ENCODE measurements around the gene HSPA1B.

HSPA1B gene

GRCh38 chr6:31871046-31871659 is 43.6 kb downstream of the HSPA1B start:
- H3K4me3 ChIP-seq (ENCODE audit: low read length): no peak overlapping the region
- no peak for DNase-seq (ENCODE audit: low read depth, low spot score)

GRCh38 chr6:31874084-31874670 is 46.6 kb downstream of the HSPA1B start:
- H3K4me3 ChIP-seq (ENCODE audit: low read length): no peak overlapping the region
- no peak for DNase-seq (ENCODE audit: low read depth, low spot score)

GRCh38 chr6:31874836-31875572 is 47.5 kb downstream of the HSPA1B start:
- DNase-seq (ENCODE audit: low read depth, low spot score): no peak
- no peak overlapping the region for H3K4me3 ChIP-seq (ENCODE audit: low read length)

- H3K4me3 ChIP-seq (ENCODE audit: low read length): no peak overlapping the region
- DNase-seq (ENCODE audit: low read depth, low spot score): no peak
These were observed 48.3 kb downstream of the HSPA1B start for GRCh38 chr6:31875877-31876276.

- no peak for DNase-seq (ENCODE audit: low read depth, low spot score)
- H3K4me3 ChIP-seq (ENCODE audit: low read length): no peak overlapping the region
These were observed 48.8 kb downstream of the HSPA1B start for GRCh38 chr6:31876357-31876756.

GRCh38 chr6:31877125-31877650 is 49.6 kb downstream of the HSPA1B start:
- DNase-seq (ENCODE audit: low read depth, low spot score): no peak
- no peak overlapping the region for H3K4me3 ChIP-seq (ENCODE audit: low read length)

GRCh38 chr6:31877651-31878161 is 50.2 kb downstream of the HSPA1B start:
- no peak overlapping the region for H3K4me3 ChIP-seq (ENCODE audit: low read length)
- DNase-seq (ENCODE audit: low read depth, low spot score): no peak

GRCh38 chr6:31878222-31878621 is 50.7 kb downstream of the HSPA1B start:
- no peak overlapping the region for H3K4me3 ChIP-seq (ENCODE audit: low read length)
- DNase-seq (ENCODE audit: low read depth, low spot score): no peak

GRCh38 chr6:31878726-31879125 is 51.2 kb downstream of the HSPA1B start, which contains the start of gene SLC44A4:
Gene SLC44A4 (minus strand): TSS chr6:31878997. CDS start chr6:31878980, 17 bp downstream.
- DNase-seq (ENCODE audit: low read depth, low spot score): no peak
- H3K4me3 ChIP-seq (ENCODE audit: low read length): no peak within 1 kb of the TSS

GRCh38 chr6:31879143-31879542 is 51.6 kb downstream of the HSPA1B start:
- no peak for DNase-seq (ENCODE audit: low read depth, low spot score)
- H3K4me3 ChIP-seq (ENCODE audit: low read length): no peak overlapping the region

Data from Jurkat, Clone E6-1 (cell line).